ENCODE measurements around the gene EPN3. TPM values are rescaled to one million over a fixed set of nuclear protein-coding genes. Genes with fewer than 3 reads are reported as not detected.

Gene EPN3
- total and polyA plus RNA-seq, 2 donors (not counting 1 experiment from before 2014, with no cell fraction given) = not detected

DNA sequence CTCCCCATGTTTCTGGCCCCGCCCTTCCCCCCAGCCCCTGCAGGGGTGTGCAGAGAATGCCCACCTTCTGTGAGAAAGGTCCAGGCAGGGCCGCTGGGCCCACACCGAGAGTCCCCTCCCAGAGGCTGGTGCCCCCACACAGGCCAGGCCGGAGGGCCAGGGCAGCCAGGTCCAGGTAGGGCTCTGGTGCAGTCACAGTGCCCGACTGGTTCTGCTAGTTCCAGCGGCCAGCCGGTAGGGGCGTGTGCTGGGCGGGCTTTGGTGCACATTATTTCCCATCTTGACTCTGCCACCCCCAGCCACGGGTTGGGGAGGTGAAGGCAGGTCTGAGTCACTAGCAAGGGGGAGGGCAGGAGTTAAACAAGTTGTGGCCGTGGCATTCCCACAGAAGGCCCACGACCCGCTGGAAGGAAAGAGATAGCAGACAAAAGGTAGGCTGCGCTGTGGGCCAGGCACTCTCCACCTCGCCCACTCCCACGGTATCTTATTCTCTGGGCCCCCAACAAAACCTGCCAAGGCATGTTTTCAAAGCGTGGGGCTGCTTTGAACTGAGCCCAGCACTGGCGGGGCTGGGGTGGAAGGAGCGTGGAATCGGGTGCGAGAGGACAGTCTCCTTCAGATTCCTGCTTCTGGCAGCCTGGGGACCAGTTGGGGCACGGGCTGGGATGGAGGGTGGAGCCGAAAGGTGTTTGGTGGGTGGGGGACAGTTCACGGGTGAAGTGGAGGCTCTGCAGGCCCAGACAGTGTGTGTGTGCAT, 1.9 kb downstream of the EPN3 start:
- ATAC-seq (ENCODE audit: low read depth) (peak; percentile 33), DNase-seq (no peak)
- peaks cover 12 to 15% of the 10 kb centered on the region in 2 donors for H3K4me1 ChIP-seq (ENCODE audit: control insufficient read depth in 2 of 2, insufficient read depth in 2 of 2, low read length in 2 of 2)
- Mint-ChIP-seq H3K4me1 (peaks cover 9% of the 10 kb centered on the region), H3K27me3 (peaks cover 62% of the 10 kb centered on the region), H3K9me3 (ENCODE audit: insufficient read depth) (no peaks in the 10 kb centered on the region), H3K27ac (no peak overlapping the region), H3K4me3 (no peak overlapping the region)
- ChIA-PET CTCF (no interaction called here), POLR2A (no interaction called here)
- H4K20me1 ChIP-seq (ENCODE audit: control insufficient read depth, insufficient read depth, low read length, poor library complexity, severe bottlenecking) = no peaks in the 10 kb centered on the region
- intact Hi-C loops (cut with micrococcal nuclease) = no loop called here
- peaks cover 0 to 51% (median 24%) of the 10 kb centered on the region in 4 experiments for H3K27me3 ChIP-seq (replicated peaks in 1 of 4; ENCODE audit: control extremely low read depth in 1 of 4, control insufficient read depth in 3 of 4, insufficient read depth in 4 of 4, low read length in 3 of 4)
- no peak for TF ChIP-seq EZH2 (IDR thresholded peaks at IDR 0.05; ENCODE audit: borderline replicate concordance, insufficient read depth, low read depth, low read length, poor library complexity, severe bottlenecking)
- TF ChIP-seq, protein P1, sequence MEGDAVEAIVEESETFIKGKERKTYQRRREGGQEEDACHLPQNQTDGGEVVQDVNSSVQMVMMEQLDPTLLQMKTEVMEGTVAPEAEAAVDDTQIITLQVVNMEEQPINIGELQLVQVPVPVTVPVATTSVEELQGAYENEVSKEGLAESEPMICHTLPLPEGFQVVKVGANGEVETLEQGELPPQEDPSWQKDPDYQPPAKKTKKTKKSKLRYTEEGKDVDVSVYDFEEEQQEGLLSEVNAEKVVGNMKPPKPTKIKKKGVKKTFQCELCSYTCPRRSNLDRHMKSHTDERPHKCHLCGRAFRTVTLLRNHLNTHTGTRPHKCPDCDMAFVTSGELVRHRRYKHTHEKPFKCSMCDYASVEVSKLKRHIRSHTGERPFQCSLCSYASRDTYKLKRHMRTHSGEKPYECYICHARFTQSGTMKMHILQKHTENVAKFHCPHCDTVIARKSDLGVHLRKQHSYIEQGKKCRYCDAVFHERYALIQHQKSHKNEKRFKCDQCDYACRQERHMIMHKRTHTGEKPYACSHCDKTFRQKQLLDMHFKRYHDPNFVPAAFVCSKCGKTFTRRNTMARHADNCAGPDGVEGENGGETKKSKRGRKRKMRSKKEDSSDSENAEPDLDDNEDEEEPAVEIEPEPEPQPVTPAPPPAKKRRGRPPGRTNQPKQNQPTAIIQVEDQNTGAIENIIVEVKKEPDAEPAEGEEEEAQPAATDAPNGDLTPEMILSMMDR (IDR thresholded peaks at IDR 0.05) = peak; percentile 30
- H3K27ac ChIP-seq (ENCODE audit: low read length in 2 of 2) = no peak overlapping the region
- no peaks in the 10 kb centered on the region for H3K36me3 ChIP-seq (replicated peaks in 1 of 2; ENCODE audit: control extremely low read depth in 1 of 2, control insufficient read depth in 1 of 2, extremely low read depth in 1 of 2, insufficient read depth in 2 of 2, low read length in 1 of 2)
- no peaks in the 10 kb centered on the region for H3K79me2 ChIP-seq (ENCODE audit: control insufficient read depth, insufficient read depth, low read length)
- H3K9me3 ChIP-seq (ENCODE audit: control extremely low read depth in 1 of 3, control insufficient read depth in 2 of 3, insufficient read depth in 1 of 3, low read length in 2 of 3) = peaks cover 0 to 4% (median 0%) of the 10 kb centered on the region in 3 donors
- H3K4me3 ChIP-seq (ENCODE audit: control extremely low read depth in 1 of 5, extremely low read depth in 1 of 5, insufficient read depth in 1 of 5, low read depth in 2 of 5, low read length in 4 of 5) = no peak overlapping the region
- WGBS (ENCODE audit: insufficient coverage) = 69% methylated on average over 21 of the region's 24 CpGs
- H3K9ac ChIP-seq (ENCODE audit: low read length) = no peak overlapping the region
- no peak overlapping the region for H3K4me2 ChIP-seq (replicated peaks; ENCODE audit: low read depth, low read length, poor library complexity, severe bottlenecking)
- peak overlapping the region; percentile 16 for H2AFZ ChIP-seq (ENCODE audit: insufficient read depth, low read depth, low read length, poor library complexity, severe bottlenecking)

DNA sequence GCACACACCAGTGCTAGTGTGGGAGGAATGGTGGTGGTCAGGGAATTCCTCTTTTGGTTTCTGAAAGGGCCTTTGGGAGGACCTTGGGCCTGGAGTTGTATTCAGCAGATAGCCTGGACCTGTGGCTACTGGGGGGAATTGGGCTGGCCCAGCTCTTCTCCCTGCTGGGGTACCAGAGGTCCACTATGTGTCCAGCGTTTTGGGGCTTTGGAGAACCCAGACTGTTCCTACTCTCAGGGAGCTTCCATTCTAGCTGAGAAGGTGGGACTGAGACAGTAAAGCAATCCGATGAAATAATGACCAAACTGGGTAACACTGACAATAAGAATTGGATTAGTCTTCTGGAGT, 2.4 kb downstream of the EPN3 start:
- POLR2A ChIA-PET = no interaction called here
- Histone ChIP-seq H4K20me1 (ENCODE audit: control insufficient read depth, insufficient read depth, low read length, poor library complexity, severe bottlenecking) (no peaks in the 10 kb centered on the region), H3K4me3 (ENCODE audit: control extremely low read depth in 1 of 5, extremely low read depth in 1 of 5, insufficient read depth in 1 of 5, low read depth in 2 of 5, low read length in 4 of 5) (no peak overlapping the region), H3K4me2 (replicated peaks; ENCODE audit: low read depth, low read length, poor library complexity, severe bottlenecking) (no peak overlapping the region), H3K27me3 (replicated peaks in 1 of 4; ENCODE audit: control extremely low read depth in 1 of 4, control insufficient read depth in 3 of 4, insufficient read depth in 4 of 4, low read length in 3 of 4) (peaks cover 0 to 45% (median 19%) of the 10 kb centered on the region in 4 experiments), H3K27ac (ENCODE audit: low read length in 2 of 2) (no peak overlapping the region), H2AFZ (ENCODE audit: insufficient read depth, low read depth, low read length, poor library complexity, severe bottlenecking) (no peak overlapping the region), H3K4me1 (ENCODE audit: control insufficient read depth in 2 of 2, insufficient read depth in 2 of 2, low read length in 2 of 2) (peaks cover 12 to 15% of the 10 kb centered on the region in 2 donors), H3K9ac (ENCODE audit: low read length) (no peak overlapping the region), H3K9me3 (ENCODE audit: control extremely low read depth in 1 of 3, control insufficient read depth in 2 of 3, insufficient read depth in 1 of 3, low read length in 2 of 3) (peaks cover 0 to 4% (median 0%) of the 10 kb centered on the region in 3 donors), H3K36me3 (replicated peaks in 1 of 2; ENCODE audit: control extremely low read depth in 1 of 2, control insufficient read depth in 1 of 2, extremely low read depth in 1 of 2, insufficient read depth in 2 of 2, low read length in 1 of 2) (no peaks in the 10 kb centered on the region), H3K79me2 (ENCODE audit: control insufficient read depth, insufficient read depth, low read length) (no peaks in the 10 kb centered on the region)
- 100% methylated on average over 1 of the region's 2 CpGs for whole genome bisulfite sequencing (ENCODE audit: insufficient coverage)
- Mint-ChIP-seq H3K4me1 (peaks cover 9% of the 10 kb centered on the region), H3K4me3 (no peak overlapping the region), H3K27me3 (peaks cover 56% of the 10 kb centered on the region), H3K9me3 (ENCODE audit: insufficient read depth) (no peaks in the 10 kb centered on the region), H3K27ac (no peak overlapping the region)
- no peak for ATAC-seq (ENCODE audit: low read depth)
- no peak for DNase-seq
- intact Hi-C loops (cut with micrococcal nuclease) = no loop called here
- CTCF ChIA-PET = no interaction called here
- TF ChIP-seq, protein P1 (IDR thresholded peaks at IDR 0.05) = no peak
- no peak for TF ChIP-seq EZH2 (IDR thresholded peaks at IDR 0.05; ENCODE audit: borderline replicate concordance, insufficient read depth, low read depth, low read length, poor library complexity, severe bottlenecking)

All from B cell (primary cell).